ENCODE measurements around the gene POLR2F.

- TF ChIP-seq CTCF (tag by site-specific recombination; IDR thresholded peaks at IDR 0.05): no peak
- TF ChIP-seq KLF10 (tag by site-specific recombination; IDR thresholded peaks at IDR 0.05): no peak
- TF ChIP-seq PATZ1 (tag by site-specific recombination; IDR thresholded peaks at IDR 0.05): no peak
- TF ChIP-seq ZNF292 (tag by site-specific recombination; IDR thresholded peaks at IDR 0.05; ENCODE audit: borderline replicate concordance, low read depth): no peak
- no peak for TF ChIP-seq PRDM4 (tag by site-specific recombination; IDR thresholded peaks at IDR 0.05)
- TF ChIP-seq REPIN1 (tag by site-specific recombination; IDR thresholded peaks at IDR 0.05; ENCODE audit: low read depth): no peak
- no peak for TF ChIP-seq ZBTB21 (tag by site-specific recombination; IDR thresholded peaks at IDR 0.05)
- no peak for TF ChIP-seq REST (tag by site-specific recombination; IDR thresholded peaks at IDR 0.05)
These were observed 5.8 kb downstream of the POLR2F start for GRCh38 chr22:37959231-37959825.
